Occipital lobe (tissue), 3 donors: ENCODE data around the gene NUP155. TPM values are rescaled to one million over a fixed set of nuclear protein-coding genes. Genes with fewer than 3 reads are reported as not detected.
"Not testable (repeated sequence)": the region's sequence is repeated elsewhere in the genome, so short reads cannot be mapped to it uniquely, and the experiment has no call there.

Experiments used
- DNase-seq: peaks from one replicate; lab custom pipeline; 2025; lab: John Stamatoyannopoulos, UW
- small RNA-seq: library from RNA; depleted of rRNA; stranded (forward); fragments of <200 nt; gene quantifications from one replicate; pipeline ENCODE3, GENCODE V24; 2014
- total RNA-seq: library from RNA; depleted of rRNA; stranded (reverse); fragments of >200 nt; gene quantifications from one replicate; pipeline ENCODE4 v1.2.3, GENCODE V29; 2014

Gene NUP155
- total RNA-seq, 1 donor from 2014 or later: 67.8 TPM

DNA sequence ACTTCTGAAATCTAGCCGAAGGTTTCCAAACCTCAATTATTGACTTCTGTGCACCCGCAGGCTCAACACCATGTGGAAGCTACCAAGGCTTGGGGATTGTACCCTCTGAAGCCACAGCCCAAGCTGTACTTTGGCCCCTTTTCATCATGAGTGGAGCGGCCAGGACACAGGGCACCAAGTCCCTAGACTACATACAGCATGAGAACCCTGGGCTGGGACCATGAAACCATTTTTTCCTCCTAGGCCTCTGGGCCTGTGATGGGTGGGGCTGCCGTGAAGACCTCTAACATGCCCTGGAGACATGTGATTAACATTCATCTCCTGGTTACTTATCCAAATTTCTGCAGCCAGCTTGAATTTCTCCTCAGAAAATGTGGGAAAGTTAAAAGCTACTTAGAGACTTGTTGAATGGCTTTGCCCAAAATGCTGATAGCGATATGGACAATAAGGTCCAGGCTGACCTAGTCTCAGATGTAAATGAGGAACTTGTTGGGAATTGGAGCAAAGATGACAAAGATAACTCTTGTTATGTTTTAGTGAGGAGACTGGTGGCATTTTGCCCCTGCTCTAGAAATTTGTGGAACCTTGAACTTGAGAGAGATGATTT is 87.6 kb downstream of the NUP155 start:
- DNase-seq: no peak

- no peak for DNase-seq
Observed at GRCh38 chr5:37275511-37275910, 95.4 kb downstream of the NUP155 start.

- DNase-seq: no peak
Observed at GRCh38 chr5:37272511-37272910, 98.4 kb downstream of the NUP155 start.

GRCh38 chr5:37268100-37268499 is 102.8 kb downstream of the NUP155 start:
- DNase-seq: not testable (repeated sequence)

DNA sequence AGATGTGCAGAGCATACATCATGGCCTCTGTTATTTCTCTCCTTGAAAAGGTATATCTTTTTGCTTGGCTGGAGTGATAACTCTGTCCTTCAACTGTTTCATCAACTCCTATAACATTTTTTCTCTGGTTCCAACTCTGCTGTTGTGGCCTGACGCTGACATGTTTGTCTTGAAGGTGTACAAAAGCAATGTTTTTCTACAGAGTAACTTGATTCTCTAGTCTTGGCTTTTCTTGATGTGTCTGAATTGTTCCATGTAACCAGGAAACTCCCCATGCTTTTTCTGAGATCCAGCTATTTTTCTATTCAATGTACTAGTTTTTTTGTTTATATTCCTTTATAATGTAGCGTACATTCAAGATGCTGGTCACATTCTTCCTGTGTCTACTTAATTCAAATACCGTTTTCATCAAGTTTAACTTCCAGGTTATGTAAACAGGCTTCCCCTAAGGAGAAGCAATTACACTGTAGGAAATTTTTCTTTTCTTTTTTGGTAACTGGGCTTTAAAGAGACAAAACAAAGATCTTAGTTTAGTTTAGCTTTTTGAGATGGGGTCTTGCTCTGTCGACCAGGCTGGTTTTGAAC is 115.0 kb downstream of the NUP155 start:
- DNase-seq: no peak

GRCh38 chr5:37254581-37254980 is 116.3 kb downstream of the NUP155 start:
- no peak for DNase-seq

- DNase-seq: no peak
Observed at GRCh38 chr5:37251665-37252064, 119.2 kb downstream of the NUP155 start.

GRCh38 chr5:37249815-37250164 is 121.1 kb downstream of the NUP155 start:
- no peak for DNase-seq

DNA sequence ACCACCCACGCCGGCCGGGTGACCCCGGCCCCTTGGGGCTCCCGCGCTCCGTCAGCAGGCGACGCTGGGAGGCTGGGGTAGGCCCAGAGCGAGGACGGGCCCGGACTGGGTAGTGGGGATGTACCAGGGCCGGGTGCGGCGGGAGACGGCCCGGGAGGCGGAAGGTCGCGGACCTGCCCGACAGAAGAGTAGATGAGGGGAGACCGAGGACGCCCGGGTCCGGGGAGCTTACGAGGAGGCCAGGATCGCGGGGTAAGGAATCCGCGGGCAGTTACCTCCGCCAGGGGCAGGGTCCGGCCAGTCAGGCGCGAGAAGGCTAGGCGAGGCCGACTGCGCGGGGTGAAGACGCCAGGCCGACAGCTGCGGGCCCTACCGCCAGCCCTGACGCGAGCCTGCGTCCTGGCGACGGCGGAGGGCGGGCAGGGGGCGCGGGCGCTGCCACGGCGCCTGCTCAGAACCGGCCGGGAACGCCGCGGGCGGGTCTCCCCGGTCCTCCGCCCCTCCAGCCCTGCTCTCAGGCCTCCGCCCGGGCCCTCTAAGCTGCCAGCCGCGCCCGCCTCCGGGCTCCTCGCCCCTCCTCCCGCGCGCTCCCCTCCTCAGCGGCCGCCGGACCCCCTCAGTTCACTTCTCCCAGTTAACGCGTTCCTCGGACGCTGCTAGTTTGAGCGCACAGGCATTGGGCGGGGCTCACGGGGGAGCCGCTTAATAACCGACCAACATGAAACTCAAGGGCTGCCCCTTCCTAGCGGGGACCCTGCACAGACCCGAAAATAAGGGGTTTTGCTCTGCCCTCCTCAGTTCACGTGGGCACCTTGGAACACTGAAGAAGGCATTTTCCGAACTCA is 121.7 kb downstream of the NUP155 start, which contains the start of gene CPLANE1:
Gene CPLANE1, minus strand, starts transcription at position 407 of the 845 bp plus-strand sequence. CDS start 1,678 bp downstream, outside the sequence.
- DNase-seq: peak; percentile 70

GRCh38 chr5:37248421-37248969 is 122.4 kb downstream of the NUP155 start:
- no peak for DNase-seq

GRCh38 chr5:37247496-37247895 is 123.4 kb downstream of the NUP155 start:
- no peak for DNase-seq

DNA sequence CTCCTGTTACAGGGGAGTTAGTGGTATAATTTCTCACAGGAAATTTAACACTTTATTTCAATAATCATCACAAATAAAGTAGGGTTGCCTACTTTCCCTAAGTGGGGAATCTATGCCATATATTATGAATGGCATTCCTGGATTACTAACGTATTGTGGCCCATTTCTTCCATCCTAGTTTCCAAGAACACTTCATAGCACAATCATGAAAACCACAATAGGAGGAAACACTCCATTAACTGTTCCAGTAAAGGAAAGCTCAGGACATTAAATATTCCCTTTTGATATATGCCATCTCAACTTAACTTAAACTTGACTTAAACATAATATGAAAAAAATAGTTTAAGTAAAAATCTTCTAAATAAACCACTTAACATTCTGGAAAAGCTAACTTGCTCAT is 123.9 kb downstream of the NUP155 start:
- no peak for DNase-seq

Small RNAs within 50 kb of the gene (small RNA-seq; reads per million reads assigned to genes)
- not detected for gene RNU7-75P

Other genes with a start within 250 kb of the NUP155 start
- 65.4 TPM for gene CPLANE1, start 121.7 kb downstream of the NUP155 start, total RNA-seq
- gene WDR70, start 8.2 kb upstream of the NUP155 start, total RNA-seq: 49.6 TPM